HG03354 (cell line): ENCODE measurements around the gene NAA30.
"Not testable (repeated sequence)": the region's sequence is repeated elsewhere in the genome, so short reads cannot be mapped to it uniquely, and the experiment has no call there.

Source experiments
- ATAC-seq: cut with Tn5 transposase; IDR thresholded peaks from one replicate; pipeline ENCODE4 v1.9.1; 2021; ENCODE audit warnings: mild to moderate bottlenecking; ENCODE audit not compliant: unreplicated experiment, poor library complexity, severe bottlenecking

NAA30 gene

DNA sequence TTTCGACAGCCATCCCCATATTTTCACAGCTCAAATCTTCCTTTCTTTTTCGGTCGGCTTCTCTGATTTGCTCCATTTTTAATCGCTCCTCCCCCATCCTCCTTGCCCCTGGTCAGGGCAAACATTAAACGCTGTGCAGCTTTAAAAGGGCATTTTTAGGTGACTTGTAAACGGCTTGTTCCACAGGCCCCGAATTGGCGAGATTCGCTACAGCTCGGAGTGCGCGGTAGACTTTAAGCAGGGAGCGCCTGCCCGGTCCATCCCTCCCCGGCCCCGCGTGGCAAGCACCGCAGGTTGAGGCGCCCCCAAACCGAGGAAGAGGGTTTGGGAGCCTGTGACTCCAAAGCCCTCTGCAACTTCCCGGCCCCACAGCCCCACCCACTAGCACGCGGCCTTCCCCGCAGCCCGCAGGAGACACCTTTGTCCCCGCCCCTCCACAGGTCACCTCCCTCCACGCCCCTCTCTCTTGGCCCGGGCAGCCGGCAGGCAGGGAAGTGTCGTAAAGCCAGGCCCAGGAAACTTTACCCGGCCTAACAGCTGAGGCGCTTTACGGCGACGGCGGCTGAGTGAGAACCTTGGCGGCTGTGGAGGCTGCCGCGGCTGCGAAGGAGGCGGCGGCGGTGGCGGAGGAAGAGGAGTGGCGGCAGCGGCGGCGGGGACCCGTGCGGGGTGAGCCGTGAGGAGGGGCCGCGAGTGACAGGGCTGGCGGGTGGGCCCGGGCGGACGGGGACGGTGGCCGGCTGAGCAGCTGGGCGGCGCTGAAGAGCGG lies at the start of gene NAA30:
Gene NAA30, plus strand, starts transcription at position 550 of the 769 bp plus-strand sequence. CDS start 372 bp downstream, outside the sequence.
- ATAC-seq, result peak; percentile 84

DNA sequence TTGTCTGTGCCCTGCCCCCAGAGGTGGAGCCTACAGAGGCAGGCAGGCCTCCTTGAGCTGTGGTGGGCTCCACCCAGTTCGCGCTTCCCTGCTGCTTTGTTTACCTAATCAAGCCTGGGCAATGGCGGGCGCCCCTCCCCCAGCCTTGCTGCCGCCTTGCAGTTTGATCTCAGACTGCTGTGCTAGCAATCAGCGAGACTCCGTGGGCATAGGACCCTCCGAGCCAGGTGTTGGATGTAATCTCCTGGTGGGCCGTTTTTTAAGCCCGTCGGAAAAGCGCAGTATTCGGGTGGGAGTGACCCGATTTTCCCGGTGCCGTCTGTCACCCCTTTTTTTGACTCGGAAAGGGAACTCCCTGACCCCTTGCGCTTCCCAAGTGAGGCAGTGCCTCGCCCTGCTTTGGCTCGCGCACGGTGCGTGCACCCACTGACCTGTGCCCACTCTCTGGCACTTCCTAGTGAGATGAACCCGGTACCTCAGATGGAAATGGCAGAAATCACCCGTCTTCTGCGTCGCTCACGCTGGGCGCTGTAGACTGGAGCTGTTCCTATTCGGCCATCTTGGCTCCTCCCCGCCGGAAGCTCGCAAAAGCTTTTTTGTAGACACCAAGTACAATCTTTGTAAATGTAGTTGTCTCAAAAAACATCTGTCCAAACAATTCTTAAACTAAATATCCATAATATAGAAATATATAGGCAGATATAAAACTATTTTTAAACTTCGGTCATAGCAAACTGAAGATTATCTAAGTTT lies 46.7 kb upstream of the NAA30 start:
- not testable (repeated sequence) for ATAC-seq

- no peak for ATAC-seq
Observed at GRCh38 chr14:57345106-57345505, 45.3 kb upstream of the NAA30 start.

GRCh38 chr14:57346741-57347140 lies 43.6 kb upstream of the NAA30 start:
- ATAC-seq, result no peak

- no peak for ATAC-seq
Observed at GRCh38 chr14:57352396-57353170, 37.8 kb upstream of the NAA30 start.

DNA sequence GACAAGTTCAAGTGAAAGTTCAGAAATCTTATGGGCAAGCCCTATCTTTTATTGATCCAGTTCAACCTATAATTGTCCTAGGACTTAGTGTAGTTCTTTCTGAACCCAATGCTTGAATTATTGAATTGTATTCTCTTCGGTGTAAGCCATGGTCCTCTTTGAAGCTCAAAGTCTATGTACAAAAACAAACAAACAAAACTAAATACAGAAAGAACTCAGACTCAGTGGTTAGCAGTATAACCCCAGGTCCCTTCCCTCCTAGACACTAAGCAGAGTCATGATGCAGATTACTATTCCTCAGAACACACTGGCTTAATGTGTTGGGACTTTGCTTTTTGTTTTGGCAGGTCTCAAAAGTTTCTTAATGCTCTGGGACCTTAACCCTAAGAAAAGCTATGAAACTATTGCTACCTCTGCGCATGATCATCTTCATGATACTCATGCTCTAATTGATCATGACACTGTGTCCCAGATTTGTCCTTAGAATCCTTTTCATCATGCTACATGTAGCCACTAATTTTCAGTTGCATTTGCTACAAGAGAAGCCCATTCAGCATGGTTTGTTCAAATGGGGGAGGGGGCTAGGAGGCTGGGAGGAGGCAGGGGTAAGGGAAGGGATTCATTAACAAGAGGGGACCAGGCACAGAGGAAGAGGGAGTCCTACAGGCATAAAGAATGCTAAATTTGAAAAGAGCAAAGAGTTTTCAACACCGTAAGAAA lies 35.1 kb upstream of the NAA30 start:
- ATAC-seq, result no peak

- no peak for ATAC-seq
Observed at GRCh38 chr14:57362361-57362760, 28.0 kb upstream of the NAA30 start.

GRCh38 chr14:57364659-57365450 lies 25.5 kb upstream of the NAA30 start:
- no peak for ATAC-seq

GRCh38 chr14:57370187-57370586 lies 20.2 kb upstream of the NAA30 start:
- ATAC-seq, result not testable (repeated sequence)

DNA sequence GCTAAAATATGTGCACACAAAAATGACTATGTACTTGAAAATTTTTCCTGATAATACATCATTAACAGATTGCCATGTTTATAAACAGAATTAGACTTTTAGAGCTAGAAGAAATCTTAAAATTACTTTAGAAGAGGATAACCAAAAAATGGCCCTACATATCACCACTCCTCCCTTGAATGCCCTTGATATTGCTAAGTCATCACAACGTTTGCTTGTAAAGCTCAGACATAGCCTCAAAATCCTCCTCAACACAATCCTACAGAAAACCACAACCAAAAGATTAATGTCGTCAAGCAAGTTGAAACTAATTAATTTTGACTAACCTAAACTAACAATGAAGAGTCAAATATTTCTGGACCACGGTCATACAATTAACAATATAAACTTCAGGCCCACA lies 19.4 kb upstream of the NAA30 start:
- ATAC-seq, result no peak

DNA sequence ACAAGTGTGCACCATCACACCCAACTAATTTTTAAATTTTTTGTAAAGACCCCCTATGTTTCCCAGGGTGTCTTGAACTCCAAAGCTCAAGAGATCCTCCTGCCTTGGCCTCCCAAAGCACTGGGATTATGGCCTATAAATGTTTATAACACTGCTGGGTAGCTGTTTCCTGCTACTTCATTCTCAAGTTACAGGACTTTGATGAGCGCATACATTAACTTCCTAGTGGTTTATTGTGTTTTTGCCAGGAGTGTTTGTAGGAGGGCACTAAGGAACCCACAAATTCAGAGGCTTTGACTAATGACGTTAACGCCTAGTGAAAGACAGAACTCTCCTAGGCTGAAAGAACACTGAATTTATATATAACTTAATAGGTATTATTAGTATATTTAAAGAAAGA lies 15.2 kb upstream of the NAA30 start:
- no peak for ATAC-seq

DNA sequence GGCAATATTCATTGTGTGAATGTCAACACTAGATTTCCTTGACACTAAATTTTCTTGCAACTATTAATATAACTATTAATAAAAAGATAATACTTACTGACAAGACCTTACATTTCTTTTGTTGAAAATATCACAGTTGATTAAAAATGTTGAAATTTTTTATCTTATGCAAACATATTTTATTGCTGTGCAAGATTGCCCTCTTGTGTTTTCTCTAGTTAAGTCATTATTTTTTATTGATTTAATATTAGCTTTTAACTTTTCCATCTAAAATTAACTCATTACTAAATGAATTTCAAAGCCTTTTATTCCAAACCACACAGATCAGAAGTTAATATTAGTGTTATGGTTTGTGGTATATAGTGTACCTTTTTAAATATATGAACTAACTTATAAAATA lies 11.7 kb upstream of the NAA30 start:
- ATAC-seq, result no peak

GRCh38 chr14:57380935-57381334 lies 9.5 kb upstream of the NAA30 start:
- no peak for ATAC-seq

DNA sequence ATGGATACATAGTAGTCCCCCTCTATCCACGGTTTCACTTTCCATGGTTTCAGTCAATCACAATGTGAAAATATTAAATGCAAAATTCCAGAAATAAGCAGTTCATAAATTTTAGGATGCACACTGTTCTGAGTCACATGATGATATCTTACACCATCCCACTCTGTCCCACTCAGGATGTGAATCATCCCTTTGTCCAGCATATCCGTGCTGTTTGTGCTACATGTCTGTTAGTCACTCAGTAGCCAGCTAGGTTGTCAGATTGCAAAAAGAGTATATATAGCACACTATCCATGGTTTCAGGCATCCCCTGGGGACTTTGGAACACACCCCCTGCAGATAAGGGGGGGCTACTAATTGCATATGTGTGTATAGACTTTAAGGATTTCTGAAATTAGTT lies 8.1 kb upstream of the NAA30 start:
- no peak for ATAC-seq

DNA sequence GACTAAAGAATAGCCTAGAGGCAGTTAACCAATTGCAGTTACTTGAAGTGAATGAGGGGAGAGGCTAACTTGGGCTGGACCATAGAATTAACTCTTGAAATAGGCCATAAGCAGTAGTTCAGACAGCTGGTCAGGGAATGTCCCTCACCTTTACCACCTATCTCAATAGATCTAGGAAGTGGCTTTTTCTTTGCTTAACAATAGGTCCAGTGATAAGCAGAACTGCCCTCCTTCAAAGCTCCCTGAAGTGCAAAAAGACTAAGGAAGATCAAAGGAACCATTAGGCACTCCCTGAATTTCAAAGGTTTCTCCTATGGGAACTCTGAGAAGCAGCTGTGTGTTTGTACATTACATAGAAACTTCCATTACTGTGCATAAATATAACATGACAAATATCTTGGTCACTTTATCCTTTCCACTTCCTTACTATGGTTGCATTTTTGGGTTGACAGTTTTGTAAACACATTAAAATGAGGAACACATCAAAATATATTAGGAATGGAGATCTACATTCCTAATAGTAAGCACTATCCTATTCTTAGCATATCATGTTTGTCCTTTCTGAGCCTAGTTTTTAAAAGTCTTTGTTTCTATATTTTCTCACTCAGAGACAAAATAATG lies 7.2 kb upstream of the NAA30 start:
- ATAC-seq, result no peak

GRCh38 chr14:57388067-57388466 lies 2.3 kb upstream of the NAA30 start:
- no peak for ATAC-seq

GRCh38 chr14:57389646-57390036 lies 745 bp upstream of the NAA30 start:
- no peak for ATAC-seq

DNA sequence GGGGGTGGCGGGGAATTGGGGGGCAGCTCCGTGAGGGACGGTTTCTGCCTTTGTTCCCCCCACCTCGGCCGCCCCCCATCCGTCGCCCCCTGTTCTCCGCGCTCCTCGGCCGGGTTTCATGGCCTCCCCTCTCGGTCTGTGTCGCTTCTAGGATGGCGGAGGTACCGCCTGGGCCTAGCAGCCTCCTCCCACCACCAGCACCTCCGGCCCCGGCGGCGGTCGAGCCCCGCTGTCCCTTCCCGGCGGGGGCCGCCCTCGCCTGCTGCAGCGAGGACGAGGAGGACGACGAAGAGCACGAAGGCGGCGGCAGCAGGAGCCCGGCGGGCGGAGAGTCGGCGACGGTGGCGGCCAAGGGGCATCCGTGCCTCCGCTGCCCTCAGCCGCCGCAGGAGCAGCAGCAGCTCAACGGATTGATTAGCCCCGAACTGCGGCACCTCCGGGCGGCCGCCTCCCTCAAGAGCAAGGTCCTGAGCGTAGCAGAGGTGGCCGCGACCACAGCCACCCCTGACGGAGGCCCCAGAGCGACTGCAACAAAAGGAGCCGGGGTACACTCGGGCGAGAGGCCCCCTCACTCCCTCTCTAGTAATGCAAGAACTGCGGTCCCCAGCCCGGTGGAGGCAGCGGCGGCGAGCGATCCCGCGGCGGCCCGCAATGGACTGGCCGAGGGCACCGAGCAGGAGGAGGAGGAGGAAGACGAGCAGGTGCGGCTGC lies 575 bp downstream of the NAA30 start:
- peak; percentile 62 for ATAC-seq
